Left forelimb (tissue), 1 donor: ENCODE data around the gene RBM17.
A peak's percentile ranks its signal among the peaks of the same experiment; 100 is the strongest.
"Not testable (repeated sequence)": the region's sequence is repeated elsewhere in the genome, so short reads cannot be mapped to it uniquely, and the experiment has no call there.

Source experiments
- DNase-seq: peaks from one replicate; pipeline ENCODE4 v3.0.0-alpha.2; 2018; ENCODE audit warnings: low spot score

Gene RBM17

DNA sequence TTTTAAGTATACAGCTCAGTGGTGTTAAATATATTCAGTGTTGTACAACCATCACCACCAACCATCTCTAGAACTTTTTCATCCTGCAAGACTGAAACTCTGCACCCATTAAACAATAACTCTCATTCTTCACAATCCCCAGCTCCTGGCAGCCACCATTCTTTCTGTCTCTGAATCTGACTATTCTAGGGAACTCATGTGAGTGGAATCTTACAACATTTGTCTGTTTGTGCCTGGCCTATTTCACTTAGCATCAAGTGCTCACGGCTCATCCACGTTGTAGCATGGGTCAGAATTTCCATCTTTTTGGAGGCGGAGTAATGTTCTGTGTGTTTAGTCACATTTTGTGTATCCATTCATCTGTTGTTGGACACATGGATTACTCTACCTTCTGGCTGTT, 73.1 kb downstream of the RBM17 start:
- no peak for DNase-seq

DNA sequence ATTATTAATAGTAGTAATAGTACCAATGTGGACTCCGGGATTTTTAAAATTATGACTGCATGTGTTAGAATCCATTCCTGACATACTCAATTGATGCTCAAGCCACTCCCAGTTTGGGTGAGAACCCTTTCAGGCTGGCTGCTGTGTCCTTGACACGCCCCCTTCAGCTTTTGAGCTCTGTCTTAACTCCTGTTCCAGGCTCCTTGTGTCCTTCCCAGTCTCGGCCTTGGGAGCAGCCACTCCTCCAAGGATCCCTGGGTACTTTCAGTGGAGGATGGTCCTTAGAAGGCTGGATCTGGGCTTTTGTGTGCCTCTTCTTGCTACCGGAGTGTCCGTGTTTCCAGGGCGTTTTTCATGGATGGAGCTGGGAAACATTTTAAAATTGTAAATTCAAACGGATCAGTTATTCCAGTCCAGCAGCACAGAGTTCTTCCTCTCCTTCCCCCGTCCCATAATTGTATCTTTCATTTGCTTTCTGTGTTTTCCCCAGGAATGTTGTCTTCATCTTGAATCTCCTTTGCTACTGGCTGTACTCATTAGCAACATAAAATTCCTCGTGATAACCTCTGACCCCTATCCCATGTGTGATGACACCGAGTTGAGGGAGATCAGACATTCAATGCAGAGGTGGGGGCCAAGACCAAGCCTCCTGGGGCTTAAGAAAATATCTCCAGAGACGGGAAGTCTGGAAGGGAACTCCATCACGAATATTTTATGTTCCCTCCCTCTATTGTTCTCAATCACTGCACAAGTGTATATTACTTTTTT, 73.9 kb downstream of the RBM17 start:
- no peak for DNase-seq

DNA sequence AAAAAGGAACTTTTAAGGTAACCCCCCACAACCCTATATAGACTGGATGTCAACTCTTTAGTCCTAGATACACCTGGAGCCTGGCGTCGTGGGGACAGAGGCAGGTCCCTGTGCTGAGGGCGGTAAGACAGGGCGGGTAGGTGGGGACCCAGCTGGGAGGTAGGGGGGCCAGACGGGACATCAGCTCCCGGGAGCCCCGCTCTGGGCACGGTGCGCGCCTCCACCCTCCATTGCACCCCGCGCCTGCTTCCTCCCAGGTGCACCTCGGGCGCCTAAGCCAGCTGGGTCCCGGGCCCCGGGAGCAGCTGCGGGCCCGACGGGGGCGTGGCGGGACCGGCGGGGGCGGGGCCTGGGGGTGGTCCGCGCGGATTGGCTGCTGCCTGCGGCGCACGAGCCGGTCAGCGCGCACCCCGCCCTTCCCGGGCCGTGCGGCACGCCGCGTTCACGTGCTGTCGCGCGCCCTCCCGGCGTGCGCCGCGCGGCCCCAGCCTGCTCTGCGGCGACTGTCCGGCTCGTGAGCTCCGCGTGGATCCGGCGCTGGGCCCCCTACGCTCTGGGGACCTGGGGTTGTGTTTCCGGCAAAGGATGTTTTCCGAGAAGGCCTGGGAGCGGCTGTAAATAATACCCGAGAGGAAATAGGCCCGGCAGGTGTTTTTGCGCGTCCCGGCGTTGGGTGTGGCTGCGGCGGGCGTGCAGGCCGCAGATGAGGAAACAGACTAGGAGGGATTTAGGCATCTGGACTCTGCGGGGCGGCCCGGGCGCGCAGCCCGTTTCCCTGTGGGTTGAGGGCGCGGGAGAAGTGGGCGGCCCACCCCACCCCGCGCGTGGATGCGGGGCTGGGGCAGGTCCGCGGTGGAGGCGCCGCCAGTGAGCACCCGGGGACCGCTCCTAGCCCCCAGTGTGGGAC, 74.8 kb downstream of the RBM17 start:
- DNase-seq: peak; percentile 95

DNA sequence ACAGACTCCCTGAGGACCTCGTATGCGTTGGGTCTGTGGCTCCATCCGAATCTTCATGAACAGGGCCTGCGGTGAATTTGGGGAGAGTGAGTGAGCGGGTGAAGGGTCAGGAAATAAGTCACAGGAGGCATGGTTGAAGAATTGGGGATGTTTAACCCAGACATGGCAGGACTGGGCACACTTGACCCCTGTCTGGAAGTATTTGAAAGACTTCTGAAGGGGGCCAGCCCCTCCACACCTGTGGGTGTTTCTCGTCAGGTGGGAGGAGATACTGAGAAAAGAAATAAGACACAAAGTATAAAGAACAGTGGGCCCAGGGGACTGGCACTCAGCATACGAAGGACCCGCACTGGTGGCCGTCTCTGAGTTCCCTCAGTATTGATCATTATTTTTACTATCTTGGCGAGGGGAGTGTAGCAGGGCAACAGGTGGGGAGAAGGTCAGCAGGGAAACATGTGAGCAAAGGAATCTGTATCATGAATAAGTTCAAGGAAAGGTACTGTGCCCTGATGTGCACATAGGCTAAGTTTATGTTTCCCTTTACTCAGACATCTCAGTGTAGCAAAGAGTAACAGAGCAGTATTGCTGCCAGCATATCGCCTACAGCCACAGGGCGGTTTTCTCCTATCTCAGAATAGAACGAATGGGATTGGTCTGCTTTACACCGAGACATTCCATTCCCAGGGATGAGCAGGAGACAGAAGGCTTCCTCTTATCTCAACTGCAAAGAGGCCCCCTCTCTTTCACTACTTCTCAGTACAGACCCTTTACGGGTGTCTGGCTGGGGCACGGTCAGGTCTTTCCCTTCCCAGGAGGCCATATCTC, 75.6 kb downstream of the RBM17 start:
- DNase-seq: no peak

DNA sequence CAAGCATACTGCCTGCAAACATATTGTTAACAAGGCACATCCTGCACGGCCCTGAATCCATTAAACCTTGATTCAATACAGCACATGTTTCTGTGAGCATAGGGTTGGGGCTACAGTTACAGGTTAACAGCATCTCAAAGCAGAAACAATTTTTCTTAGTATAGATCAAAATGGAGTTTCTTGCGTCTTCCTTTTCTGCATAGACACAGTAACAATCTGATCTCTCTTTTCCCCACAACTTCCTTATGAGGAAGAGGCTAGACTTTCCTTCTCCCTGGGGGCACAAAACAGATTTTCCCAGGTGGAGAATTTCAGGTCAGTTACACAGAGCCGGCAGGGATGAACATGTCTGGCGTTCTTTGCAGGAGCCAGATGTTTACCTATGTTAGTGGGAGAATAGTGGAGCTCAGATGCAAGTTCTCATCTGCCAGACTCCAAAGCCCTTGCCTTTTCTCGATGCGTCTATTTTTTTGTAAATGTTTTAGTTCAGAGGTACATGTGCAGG, 76.4 kb downstream of the RBM17 start:
- DNase-seq: no peak

DNA sequence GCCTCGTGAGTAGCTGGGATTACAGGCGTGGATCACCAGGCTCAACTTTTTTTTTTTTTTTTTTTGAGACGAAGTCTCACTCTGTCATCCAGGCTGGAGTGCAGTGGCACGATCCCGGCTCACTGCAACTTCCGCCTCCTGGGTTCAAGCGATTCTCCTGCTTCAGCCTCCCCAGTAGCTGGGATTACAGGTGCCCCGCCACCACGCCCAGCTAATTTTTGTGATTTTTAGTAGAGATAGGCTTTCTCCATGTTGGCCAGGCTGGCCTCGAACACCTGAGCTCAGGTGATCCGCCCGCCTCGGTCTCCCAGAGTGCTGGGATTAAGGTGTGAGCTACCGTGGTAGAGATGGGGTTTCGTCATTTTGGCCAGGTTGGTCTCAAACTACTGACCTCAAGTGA, 77.1 kb downstream of the RBM17 start:
- DNase-seq: not testable (repeated sequence)
